CD4-positive, alpha-beta T cell treated with Interleukin-4 for 4 hours (primary cell): Measurements from ENCODE around the gene SORBS1.

Experiments used
- DNase-seq: peaks from one replicate; pipeline ENCODE4 v3.0.0-alpha.2; 2020

The SORBS1 gene

GRCh38 chr10:95335933-95336699, 225.1 kb downstream of the SORBS1 start:
- no peak for DNase-seq

GRCh38 chr10:95334805-95335144, 226.4 kb downstream of the SORBS1 start:
- DNase-seq = no peak

DNA sequence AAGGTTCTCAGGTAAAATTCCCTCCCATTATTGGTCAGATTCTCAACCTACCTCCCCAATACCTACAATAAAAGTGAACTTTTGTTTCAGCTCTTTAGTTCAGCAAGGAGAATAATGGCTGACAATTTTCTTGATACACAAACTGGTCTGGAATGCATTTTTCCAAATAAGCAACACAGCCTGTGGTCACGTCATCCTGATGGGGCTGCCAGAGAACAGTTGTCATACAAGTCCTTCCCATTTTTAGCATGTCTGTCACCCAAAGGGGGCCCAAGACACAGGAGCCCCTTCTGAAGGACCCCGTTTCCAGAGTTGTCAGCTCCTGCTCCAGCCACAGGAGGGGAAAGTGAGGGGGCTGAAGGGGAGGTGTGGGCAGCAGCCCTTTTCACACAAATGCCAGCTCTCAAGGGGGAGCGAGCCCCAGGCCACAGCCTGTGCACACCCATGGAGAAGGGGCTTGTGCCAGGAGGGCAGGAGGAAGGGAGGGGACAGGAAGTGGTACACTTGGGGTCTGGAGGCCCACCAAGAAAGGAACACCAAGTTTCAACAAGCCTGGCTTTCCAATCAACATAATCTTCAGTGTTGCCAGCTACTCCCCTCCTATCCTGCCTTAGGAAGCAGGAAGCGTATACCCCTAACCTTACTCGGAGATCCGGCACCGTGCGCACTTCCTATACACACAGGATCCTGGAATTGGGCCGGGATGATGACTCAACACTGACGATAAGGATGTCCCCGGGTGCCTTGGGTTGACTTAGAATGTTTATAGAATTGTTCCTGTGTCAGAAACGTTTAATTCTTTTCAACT, 227.0 kb downstream of the SORBS1 start:
- no peak for DNase-seq

- DNase-seq = no peak
These were observed 228.4 kb downstream of the SORBS1 start for GRCh38 chr10:95332666-95333249.

DNA sequence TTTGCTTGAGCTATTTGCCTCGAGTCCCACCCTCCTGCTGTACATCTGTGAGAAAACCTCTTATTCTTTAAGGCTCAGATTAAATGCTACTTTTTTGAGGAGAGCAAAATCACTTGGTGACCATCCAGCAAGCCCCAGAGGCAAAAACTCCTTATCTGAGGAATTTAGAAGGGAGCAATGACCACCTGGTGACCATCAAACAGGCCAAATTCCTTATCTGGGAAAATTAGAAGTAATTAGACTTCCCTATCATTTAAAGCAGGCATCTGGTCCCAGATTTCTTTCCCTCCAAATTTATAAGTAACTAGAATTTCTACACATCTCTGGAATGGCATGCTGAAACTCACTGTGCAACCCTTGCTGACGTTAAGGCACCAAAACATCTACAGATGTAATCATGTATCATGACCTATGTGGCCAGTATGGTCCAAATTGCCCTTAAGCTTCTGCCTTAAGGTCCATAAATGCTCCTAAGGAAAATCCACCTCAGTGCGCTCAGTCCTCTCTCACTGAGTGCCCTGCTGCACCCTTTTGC, 229.5 kb downstream of the SORBS1 start:
- no peak for DNase-seq

GRCh38 chr10:95330966-95331453, 230.2 kb downstream of the SORBS1 start:
- no peak for DNase-seq

DNA sequence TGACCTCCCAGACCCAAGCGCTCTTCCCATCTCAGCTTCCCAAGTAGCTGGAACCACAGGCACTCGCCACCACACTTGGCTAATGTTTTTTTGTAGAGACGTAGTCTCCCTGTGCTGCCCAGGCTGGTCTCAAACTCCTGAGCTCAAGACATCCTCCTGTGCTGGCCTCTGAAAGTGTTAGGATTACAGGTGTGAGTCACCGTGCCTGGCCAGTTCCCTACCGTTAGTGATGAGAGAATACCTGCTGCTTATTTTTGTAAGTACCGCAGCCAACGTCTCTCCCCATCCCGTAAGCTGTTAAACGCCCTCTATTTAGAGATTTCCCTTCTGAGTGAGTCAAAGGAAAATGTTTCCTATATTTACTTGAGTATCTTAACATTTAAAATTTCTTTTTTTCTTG, 231.9 kb downstream of the SORBS1 start:
- no peak for DNase-seq

DNA sequence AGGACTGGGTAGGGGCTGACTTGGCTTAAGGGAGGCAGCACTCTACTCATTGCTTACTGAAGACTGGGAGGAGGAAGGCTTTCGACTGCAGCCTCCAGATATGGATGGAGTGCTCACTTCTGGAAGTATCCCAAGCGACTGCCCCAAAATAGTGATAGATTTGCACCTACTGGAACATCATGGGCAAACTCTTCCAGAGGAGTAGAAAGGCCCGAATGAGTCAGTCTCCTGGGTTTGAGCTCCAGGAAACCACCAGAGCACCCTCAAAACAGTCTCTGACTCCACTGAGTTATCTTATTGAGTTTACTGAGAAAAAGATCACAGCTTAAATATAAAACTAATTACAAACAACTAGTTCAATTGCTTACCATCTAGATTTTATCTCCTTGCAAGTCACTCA, 233.2 kb downstream of the SORBS1 start:
- no peak for DNase-seq

- no peak for DNase-seq
These were observed 233.8 kb downstream of the SORBS1 start for GRCh38 chr10:95327367-95327766.

DNA sequence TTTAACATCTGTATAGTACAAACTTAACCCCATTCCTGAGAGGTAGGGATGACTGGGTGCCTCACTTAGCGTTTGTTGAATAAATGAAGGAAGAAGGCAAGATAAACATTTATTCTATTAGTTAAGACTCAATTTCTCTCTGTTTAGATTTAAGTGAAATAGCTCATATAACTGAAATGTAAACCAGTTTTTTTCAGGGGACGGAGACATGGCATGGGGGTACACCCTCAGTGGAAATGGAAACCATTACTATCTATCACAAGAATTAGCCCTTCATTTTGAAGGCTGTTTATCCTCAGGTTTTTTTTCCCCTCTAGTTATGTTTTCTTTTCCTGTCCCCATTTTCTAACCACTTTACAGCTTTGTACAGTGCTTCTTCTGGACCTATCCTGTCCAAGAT, 234.8 kb downstream of the SORBS1 start:
- no peak for DNase-seq

- no peak for DNase-seq
These were observed 235.3 kb downstream of the SORBS1 start for GRCh38 chr10:95325863-95326262.

DNA sequence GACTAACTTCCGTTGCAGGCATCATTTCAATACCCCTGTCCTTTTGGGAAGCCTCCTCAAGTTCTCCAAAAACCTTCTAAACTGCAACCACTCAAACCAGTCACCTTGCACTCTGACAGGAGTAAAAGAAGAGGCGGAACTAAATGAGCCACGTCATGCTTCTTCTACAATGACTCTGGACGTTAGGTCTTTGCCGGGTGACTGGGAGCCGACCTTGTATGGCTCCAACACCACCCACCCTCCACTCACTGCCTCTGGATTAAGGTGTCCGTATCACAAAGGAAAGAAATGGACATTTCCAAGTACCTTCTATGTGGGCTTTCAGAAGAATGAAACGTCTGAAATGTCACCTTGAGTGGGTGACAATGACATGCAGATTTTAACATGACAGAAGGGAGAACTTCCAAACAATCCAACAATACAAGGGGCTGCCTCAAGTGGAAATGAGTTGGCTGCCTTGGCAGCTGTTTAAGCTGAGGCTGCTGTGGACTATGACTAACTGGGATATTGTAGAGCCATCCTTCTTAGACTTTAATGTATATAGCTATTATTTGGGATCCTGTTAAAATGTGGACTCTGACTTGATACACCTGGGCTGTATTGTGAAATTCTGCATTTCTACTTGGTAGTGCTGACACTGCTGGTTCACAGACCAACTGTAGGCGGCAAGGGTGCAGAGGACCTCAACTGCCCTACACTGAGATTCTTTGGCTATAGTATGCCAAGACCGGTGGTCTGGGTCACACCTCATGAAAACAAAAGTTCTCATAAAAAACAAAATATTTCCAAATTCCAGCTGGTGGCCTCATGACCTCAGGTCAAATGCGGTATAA, 236.5 kb downstream of the SORBS1 start:
- no peak for DNase-seq

DNA sequence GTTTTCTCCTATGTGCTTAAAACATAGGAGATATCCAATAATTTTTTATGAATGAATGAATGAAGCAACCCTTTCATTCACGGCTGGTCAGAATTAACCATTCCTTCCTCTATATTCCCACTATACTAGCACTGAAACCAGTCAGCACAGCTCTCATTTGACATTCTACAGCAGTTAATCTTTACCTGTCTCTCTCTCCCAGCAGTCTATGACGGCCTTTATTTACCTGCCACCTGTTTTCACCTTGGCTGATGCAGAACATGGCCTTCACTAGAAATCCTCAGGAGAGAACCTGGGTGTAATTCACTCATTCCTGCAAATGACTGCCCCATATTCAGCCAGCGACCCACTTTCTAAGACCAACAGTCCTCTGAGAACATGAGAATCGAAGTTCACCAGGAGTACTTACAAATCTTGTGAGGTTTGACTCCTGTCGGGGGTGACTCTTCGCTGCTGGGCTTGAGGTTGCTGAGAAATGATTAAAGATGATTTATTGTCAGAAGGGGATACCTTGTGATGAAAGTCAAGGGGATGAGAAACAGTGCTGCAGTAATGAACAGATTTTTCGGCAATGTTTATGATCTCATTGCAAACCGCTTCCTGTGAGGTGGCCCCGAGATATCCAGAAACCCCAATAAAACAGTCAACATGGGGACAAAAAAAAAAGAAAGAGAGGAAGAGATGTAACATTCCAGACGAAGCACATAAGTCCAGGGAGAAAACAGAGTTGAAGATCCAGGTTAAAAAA, 239.4 kb downstream of the SORBS1 start:
- DNase-seq = no peak

DNA sequence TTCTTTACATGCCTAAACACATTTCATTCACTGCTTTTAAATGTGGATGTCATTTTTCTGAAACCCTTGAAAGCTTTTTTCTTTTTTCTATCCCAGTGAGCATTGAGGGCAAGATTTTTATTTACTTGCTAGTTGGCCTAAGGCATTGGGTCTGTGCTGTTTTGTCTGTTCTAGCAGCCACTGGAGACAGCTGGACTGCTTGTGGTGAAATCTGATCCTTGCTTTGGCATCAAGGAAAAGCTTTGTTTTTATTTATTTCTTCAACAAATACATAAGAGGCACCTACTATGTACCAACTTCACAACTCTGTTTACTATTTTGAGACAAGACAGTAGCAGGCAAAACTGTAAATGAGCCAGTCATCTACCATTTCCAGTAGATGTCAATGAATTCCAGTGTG, 241.9 kb downstream of the SORBS1 start:
- DNase-seq = no peak

- no peak for DNase-seq
These were observed 245.7 kb downstream of the SORBS1 start for GRCh38 chr10:95315509-95315908.

DNA sequence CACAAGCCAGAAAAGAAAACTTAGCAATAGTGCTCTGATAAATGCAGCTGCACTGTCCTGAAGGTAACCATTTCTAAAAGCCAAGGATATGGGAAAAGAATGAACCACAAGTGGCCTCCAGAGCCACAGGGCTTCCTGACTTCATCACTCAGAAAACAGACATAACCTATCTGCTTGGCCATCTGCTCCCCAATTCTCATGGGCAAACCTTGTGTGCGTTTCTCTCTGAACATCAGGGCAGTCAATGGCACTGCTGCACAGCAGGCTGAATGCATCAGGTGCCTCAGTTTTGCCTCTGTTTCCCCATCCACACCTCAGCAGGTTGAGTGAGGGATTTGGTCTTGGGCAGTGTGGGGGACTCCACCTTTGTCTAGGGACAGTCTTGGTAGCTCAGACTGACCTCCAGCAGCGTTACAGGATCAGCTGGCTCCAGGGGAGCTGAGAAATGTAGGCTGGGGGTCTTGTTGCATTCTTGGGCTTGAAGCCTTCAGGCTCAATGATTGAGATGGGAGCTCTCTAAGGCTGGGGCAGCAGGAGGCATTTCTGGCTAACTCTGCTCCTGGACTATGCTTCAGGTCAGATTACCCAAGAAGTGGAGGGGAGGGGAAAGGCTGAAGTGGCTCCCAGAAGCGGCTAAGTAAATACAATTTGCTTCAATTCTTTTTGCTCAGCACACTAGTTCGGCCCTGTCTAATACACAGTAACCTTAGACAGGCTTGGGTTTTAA, 246.8 kb downstream of the SORBS1 start:
- no peak for DNase-seq

DNA sequence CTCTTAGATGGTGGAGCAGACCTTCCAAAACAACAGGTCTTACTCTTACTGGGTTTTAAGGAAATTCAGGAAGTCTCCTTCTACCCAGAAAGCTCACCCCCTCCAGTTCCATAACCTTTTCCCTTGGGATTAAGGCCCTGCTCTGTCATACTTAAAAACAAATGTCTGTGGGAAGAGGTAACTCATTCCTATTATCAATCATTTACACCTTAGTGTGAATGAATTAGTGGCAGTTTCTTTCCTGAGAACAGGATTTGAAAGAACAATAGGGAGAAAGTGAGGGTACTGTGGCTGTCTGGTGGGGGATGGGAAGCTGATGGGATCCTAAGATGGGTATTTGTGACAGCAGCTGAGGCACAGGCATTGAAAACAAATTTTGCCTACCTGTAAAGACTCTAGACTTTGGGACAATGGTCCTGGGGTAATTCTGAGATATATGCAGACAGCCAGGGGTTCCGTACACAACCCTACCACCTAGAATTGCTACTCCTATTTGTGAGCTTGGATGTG, 248.1 kb downstream of the SORBS1 start:
- DNase-seq = no peak

- DNase-seq = no peak
These were observed 248.9 kb downstream of the SORBS1 start for GRCh38 chr10:95312257-95312656.

- no peak for DNase-seq
These were observed 251.2 kb downstream of the SORBS1 start for GRCh38 chr10:95309958-95310357.

- DNase-seq = no peak
These were observed 252.5 kb downstream of the SORBS1 start for GRCh38 chr10:95308389-95309302.
